Measurements from ENCODE around the gene AXIN2.

GRCh38 chr17:65532101-65532890, 29.2 kb downstream of the AXIN2 start:
- TF ChIP-seq, protein P1, sequence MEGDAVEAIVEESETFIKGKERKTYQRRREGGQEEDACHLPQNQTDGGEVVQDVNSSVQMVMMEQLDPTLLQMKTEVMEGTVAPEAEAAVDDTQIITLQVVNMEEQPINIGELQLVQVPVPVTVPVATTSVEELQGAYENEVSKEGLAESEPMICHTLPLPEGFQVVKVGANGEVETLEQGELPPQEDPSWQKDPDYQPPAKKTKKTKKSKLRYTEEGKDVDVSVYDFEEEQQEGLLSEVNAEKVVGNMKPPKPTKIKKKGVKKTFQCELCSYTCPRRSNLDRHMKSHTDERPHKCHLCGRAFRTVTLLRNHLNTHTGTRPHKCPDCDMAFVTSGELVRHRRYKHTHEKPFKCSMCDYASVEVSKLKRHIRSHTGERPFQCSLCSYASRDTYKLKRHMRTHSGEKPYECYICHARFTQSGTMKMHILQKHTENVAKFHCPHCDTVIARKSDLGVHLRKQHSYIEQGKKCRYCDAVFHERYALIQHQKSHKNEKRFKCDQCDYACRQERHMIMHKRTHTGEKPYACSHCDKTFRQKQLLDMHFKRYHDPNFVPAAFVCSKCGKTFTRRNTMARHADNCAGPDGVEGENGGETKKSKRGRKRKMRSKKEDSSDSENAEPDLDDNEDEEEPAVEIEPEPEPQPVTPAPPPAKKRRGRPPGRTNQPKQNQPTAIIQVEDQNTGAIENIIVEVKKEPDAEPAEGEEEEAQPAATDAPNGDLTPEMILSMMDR (IDR thresholded peaks at IDR 0.05), result no peak
- TF ChIP-seq POLR2AphosphoS5 (IDR thresholded peaks at IDR 0.05; ENCODE audit: low read depth, low read length) (no peak), SIN3A (IDR thresholded peaks at IDR 0.05; ENCODE audit: borderline replicate concordance, insufficient read depth, low read depth, low read length) (no peak)
